Urothelium cell line (cell line): ENCODE data around the gene MIA2.
"Not testable (repeated sequence)": the region's sequence is repeated elsewhere in the genome, so short reads cannot be mapped to it uniquely, and the experiment has no call there.

Experiments used
- DNase-seq: peaks from one replicate; pipeline ENCODE4 v3.0.0; 2011; ENCODE audit warnings: low spot score, mixed read lengths
- FAIRE-seq: peaks from 2 replicates; lab custom pipeline; 2011; peaks lifted over from hg19 to GRCh38; lab: Jason Lieb, UNC

The MIA2 gene

DNA sequence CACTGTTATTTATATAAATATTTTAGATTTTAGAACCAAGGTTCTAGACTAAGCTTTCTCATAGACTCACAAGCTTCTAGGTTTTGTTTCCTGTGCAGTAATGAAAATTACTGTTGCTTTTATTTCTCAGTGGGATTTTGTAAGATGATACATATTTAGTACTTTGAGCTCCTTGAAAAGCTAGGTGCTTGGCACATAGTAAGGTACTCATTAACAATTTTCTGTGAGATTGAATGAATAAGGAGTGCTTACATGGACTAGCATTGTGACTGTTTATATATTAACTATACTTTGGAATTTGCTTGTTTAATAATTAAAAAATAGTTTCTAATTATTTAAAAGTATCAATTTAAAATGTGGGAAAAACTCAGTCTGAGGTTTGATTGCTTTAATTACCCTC, 85.7 kb downstream of the MIA2 start:
- FAIRE-seq: no peak
- no peak for DNase-seq

DNA sequence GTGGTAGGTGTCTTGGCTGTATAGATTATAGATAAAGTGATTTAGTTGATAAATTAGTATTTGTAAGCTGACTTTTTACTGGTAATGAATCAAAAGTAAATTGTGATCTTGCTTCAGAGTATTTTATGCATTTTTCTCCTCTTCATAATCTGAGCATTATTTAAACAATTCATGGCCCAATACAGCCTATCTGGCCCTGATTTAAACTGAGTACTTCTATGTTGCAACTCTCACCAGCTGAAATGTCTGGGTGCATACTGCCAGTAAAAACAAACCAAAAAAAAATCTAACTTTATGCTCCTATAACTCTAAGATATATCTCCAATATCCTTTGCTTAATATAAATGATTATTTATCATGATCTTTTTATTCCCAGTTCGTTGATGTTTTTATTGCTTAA, 86.6 kb downstream of the MIA2 start:
- DNase-seq (no peak), FAIRE-seq (no peak)

DNA sequence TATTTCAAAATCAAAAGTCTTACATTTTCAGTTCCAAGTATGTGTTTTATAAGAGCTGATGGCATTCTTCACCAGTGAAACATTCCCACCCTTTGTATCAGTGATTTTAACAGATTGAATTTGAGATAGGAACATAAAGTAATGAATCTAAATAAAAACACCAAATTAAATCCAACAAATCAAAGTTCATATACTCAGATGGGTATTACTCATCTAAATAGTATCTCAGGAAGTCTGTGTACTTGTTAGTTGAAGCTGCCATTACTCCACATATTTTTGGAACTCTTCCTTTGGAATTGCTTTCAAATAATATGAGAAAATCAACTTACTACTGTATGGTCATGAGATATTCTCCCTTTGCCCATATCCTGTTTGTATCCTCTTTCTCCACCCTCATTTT, 89.1 kb downstream of the MIA2 start:
- no peak for FAIRE-seq

DNA sequence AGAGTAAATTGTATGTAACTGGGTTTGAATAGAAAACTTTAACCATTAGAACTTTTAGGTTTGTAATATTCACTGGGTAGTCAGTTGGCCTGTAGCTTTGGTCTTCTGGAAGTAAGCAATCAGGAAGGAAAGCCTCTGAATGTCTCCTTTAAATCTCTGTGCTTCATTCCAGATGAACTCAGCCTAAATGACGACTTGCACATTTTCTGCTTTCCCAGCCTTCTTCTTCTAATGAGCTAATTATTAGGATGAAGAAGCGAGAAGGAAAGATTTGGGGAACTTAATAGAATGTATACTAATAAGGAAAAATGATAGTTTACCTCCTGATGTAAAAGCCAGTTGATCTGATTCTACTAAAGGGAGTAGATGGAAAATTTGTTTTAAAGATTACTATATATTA, 90.4 kb downstream of the MIA2 start:
- no peak for DNase-seq
- no peak for FAIRE-seq

More for the DNA sequence above, 89.1 kb downstream of the MIA2 start:
- no peak for DNase-seq

DNA sequence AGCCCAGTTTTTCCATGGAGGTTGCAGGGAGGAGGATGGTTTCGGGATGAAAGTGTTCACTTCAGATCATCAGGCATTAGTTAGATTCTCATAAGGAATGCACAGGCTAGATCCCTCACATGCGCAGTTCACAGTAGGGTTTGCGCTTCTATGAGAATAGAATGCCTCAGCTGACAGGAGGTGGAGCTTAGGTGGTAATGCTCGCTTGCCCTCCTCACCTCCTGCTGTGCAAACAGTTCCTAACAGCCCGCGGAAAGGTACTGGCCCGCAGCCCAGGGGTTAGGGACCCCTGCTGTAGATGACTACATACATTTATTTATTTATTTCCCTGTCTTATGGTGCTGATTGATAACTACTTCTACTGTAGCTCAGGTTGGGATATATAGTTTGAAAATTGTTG, 105.3 kb downstream of the MIA2 start:
- FAIRE-seq: no peak
- no peak for DNase-seq

DNA sequence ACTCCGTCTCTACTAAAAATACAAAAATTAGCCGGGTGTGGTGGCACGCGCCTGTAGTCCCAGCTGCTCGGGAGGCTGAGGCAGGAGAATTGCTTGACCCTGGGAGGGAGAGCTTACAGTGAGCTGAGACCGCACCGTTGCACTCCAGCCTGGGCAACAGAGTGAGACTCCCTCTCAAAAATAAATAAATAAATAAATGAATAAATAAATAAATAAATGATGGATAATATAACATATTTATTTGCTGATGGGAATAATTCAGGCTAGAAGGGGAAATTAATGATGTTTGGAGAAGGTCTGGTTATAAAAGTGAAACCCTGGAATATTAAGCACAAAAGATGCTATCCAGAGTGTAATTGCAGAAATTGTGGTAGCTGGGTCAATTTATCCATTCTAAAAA, 107.4 kb downstream of the MIA2 start:
- not testable (repeated sequence) for FAIRE-seq, DNase-seq

DNA sequence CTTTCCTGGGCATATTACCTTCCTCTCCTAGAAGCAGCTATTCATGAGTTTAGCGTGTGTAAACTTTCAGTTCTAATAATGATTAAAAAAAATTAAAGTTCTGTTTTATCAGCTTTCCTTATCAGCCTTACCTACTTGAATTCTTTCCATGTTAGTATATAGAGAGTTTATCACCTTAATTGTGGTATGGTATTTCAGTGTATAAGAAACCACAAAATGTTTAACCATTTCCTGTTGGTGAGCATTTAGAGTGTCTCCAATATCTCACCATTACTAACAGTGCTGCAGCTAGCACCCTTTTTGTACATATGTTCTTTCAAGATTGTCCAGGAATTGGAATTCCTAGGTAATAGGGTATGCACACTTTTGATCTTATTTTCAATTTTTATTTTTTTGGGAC, 109.1 kb downstream of the MIA2 start:
- DNase-seq (no peak), FAIRE-seq (no peak)

DNA sequence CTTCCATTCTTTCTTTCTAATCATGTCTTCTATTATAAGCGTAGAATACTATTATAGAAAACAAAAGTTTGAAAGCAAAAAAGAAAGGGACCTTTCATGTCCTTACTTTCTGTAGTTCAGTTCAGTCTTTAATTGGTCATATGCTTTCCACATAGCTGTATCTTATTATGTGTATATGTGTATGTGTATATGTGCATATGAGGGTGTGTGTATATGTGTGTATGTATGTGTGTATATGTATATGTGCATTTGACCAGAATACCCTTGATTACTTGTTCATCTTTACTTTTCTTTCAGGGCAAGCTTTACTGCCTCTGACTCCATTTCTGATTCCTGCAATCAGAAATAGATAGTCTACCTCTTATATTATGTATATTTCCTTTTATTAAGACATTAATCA, 109.9 kb downstream of the MIA2 start:
- no peak for DNase-seq
- no peak for FAIRE-seq

DNA sequence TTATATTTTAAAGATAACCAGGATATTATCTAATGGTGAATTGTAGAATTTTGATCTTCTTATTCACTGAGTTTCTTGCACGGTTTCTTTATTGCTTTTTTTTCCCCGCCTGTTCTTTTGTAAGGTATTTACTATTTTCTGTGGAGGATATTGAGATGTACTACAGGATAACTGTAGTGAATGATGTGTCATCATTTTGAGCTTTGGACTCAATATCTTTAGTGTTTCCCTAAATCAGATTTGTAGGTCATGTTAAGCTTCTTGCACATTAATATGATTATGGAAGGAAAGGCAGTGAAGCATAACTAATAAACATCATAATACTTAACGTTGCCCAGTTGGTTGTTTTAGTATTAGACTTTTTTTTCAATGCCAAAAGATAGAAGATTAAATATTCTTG, 117.2 kb downstream of the MIA2 start:
- FAIRE-seq: no peak
- no peak for DNase-seq

DNA sequence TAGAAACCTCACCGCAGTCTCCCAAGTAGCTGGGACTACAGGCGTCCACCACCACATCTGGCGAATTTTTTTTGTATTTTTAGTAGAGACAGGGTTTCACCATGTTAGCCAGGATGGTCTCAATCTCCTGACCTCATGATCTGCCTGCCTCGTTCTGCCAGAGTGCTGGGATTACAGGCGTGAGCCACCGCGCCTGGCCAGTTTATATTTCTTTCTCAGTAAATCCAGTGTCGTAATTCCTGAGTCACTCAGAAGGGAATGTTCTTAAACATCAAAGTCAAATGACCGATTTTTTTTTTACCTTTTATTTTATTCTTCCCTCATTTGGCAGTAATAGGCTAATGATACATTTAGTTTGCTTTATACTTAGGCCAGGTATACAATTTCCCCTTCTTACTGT, 118.0 kb downstream of the MIA2 start:
- FAIRE-seq: no peak
- DNase-seq: no peak

DNA sequence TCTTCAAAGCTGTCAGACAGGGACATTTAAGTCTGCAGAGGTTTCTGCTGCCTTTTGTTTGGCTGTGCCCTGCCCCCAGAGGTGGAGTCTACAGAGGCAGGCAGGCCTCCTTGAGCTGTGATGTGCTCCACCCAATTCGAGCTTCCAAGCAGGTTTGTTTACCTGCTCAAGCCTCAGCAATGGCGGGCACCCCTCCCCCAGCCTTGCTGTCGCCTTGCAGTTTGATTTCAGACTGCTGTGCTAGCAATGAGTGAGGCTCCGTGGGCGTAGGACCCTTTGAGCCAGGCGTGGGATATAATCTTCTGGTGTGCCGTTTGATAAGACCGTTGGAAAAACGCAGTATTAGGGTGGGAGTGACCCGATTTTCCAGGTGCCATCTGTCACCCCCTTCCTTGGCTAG, 125.4 kb downstream of the MIA2 start:
- DNase-seq, FAIRE-seq: not testable (repeated sequence)

DNA sequence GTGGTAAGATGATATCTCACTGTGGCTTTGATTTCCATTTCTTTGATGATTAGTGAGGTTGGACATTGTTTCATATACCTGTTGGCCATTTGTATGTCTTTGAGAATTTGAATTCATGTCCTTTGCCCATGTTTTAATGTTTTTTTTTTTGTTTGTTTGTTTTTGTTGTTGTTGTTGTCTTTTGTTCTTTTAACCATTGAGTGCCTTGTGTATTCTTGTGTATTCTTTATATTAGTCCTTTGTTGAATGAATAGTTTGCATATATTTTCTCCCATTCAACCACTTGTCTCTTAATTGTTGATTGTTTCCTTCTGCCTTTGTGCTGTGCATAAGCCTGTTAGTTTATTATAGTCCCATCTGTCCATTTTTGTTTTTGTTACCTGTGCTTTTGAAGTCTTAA, 126.6 kb downstream of the MIA2 start:
- no peak for FAIRE-seq
- DNase-seq: no peak

DNA sequence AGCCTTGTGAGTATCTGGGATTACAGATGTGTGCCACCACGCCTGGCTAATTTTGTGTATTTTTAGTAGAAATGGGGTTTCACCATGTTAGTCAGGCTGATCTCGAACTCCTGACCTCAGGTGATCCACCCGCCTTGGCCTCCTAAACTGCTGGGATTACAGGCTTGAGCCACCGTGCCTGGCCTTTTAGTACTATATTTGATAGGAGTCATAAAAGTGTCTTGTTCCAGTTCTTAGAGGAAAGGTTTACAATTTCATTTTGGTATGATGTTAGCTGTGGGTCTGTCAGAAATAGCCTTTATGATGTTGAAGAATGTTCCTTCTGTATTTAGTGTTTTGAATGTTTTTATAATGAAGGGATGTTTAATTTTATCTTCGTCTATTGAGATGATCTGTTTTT, 127.8 kb downstream of the MIA2 start:
- not testable (repeated sequence) for DNase-seq, FAIRE-seq

DNA sequence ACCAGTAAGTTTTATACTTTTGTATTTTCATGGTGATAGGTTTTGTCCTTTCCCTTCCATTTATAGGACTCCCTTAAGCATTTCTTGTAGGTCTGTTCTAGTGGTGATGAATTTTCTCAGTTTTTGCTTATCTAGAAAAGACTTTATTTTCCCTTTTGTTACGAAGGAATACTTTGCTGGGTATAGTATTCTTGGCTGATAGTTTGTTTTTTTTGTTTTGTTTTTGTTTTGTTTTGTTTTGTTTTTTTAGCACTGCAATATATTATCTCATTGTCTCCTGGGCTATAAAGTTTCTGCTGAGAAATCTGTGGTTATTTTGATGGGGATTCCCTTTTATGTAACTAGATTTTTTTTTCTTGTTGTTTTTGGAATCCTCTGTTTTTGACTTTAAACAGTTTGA, 130.8 kb downstream of the MIA2 start:
- FAIRE-seq (no peak), DNase-seq (no peak)

DNA sequence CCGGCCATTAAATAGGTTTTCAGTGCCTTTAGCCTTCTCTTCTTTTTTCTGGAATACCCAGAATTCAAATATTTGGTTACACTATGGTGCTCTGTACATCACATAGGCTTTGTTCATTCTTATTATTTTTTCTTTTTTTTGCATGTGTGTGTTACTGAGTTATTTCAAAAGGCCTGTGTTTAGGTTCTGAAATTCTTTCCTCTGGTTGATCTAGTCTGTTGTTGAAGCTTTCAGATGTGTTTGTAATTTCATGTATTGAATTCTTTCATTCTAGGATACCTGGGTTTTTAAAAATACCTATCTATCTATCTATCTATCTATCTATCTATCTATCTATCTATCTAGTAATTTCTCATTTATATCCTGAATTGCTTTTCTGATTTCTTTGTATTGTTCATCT, 131.6 kb downstream of the MIA2 start:
- DNase-seq (no peak), FAIRE-seq (no peak)

DNA sequence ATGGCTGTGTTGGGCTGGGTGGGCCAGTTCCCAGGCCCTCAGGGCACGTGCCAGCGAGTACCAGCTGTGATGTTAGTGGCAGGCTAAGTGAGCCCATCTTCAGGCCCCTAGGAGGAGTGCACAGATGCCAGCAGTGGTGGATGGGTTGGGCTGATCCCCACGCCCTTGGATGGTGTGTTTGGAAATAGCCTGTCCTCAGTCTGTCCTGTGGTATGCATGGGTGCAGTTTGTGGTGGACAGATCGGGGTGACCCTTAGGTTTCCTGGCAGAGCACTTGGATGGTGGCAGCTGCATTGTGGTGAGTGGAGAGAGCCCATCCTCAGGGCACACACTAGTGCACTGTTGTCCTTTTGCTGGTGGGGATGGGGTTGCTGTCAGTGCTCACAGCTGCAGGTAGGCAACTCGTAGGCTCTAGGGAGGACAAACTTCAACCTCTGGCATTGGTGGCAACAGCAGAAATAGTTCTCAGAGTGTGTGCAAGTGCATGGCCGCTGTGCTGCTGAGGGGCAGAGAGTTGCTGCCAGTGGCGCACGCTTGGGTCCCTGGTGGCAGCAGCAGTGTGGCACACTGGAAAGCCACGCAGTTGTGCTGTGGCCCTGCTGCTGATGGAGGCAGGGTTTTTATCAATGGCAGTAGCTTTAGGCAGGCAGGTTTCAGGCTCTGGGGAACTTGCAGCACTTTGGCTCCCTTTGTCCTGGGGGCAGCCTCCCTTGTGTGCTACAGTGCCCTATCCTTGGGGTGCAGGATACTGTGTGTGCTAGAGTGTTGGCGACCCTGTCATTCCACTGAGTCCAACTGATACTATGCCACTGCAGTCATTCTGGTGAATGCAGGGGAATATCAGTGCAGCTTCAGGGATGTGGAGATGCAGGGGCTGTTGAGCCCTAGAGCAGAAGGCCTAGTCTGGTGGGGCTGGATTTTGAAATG, 133.0 kb downstream of the MIA2 start:
- FAIRE-seq: no peak

DNA sequence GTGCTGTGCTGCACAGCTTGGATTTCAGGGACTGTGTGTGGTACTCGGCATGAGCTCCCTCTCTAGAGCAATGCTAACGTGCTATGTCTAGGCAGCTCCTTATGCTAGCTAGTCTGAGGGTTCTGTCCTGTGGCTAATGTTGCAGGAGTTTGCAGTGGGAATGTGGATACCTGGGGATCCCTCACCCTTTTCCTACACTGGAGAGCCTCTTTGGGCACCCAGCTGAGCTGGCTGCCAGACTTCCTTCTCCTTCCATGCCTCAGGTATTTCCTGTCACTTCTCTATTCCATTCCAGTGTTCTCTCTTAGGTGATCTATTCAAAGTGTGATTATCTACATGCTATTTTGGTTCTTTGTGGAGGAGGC, 133.7 kb downstream of the MIA2 start:
- FAIRE-seq (no peak), DNase-seq (no peak)

More for the DNA sequence above, 133.0 kb downstream of the MIA2 start:
- DNase-seq: no peak

DNA sequence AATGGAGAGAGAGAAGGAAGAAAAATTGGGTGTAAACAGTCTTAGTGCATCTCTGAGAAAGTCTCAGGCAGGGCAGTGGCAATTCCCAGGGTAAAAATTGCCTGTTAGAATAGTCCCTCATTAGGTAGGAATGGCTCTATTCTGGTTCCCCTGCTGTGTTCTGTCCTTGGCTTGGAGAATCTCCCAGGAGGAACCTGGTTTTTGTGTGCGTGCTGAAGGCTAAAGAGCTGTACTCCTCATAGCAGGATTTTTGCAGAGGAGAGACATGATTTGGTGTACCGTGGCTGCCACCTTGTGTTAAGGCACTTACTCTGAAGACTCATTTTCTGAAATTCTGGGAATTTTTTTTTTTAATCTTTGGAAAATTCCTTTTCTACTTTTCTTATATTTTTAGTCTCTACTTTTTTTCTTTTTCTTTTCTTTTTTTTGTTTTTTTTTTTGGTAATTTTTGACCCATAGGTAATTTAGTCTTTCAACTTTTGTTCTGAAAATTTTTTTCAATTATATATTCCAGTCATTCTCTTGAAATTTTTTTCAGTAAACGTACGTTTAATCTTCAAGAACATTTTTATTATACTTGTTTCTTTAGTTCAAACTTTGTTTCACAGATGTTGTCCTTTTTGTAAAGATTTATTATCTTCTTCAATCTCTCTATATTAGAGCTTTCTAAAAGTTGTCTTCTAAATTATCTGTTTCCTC, 134.7 kb downstream of the MIA2 start:
- peak; percentile 41 for DNase-seq
- FAIRE-seq: no peak

DNA sequence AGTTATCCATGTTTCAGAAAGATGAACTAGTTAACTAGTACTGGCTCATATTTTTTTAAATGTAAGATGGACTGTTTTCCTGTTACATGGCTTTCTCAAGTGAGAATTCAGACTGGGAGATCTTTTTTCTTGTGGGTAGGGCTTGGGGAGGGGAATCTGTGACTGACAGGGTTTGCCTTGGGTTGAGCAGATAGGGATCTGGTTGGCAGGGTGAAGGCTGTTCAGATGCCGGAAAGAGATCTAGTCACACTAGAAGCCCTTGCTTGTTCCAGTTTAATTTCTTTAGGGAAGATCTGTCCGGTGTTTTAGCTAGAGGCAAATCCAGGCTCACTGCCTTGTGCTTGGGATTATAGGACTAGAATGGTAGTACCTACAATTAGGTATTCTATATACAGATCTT, 135.3 kb downstream of the MIA2 start:
- FAIRE-seq (no peak), DNase-seq (no peak)

DNA sequence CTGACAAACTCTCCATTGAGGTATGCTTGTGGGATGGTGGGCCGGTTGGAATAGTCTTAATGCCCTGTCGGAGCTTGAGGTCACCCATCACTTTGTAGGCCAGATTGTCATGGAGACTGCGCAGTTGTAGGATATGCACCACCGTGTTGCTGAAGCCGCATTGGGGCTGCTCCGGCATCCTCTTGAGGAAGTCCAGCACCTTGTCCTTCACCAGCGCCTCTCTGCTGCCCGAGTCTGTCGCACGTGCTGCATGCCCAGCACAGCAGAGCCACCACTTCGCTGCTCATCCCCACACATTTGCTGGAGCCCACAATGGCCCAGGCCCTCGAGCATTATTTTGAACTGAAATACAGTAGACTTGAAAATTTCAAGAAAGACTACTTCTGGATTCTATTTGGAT, 136.7 kb downstream of the MIA2 start:
- no peak for DNase-seq
- no peak for FAIRE-seq

DNA sequence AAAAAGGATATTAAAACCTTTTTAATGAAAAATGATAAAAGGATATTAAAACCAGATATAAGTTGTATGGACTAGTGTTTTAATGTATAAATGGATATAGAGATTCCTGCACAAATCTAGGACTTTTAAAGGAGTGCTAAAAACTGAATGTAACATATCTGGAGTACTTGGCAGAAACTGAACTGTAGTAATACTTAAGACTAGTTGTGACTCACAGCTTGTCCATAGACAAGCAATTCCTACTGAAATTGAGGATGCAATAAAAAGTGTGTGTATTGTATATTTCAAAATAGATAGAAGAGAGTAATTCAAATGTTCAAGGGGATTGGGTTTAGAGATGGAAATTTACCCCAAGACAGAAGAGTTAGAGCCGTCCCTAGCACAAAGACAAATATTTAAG, 138.9 kb downstream of the MIA2 start:
- FAIRE-seq (no peak), DNase-seq (no peak)

DNA sequence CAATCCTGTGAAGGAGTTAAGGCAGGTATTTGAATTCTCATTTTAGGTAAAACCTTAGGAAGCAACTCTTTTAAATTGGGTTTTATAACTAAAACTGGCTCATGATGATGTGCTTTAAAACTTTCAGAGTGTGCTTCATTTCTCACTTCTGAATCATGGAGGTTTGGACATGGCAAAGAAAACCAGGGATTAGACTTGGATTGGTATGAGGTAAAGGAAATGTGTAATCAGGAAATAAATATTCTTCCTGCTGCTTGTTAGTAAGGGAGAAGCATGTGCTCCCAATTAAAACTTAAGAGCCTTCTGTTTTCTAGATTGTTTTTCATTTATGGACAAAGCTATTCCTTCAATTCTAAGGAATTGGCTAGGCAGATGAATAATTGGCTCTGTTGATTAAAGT, 141.1 kb downstream of the MIA2 start:
- FAIRE-seq: no peak
- no peak for DNase-seq
